Upper lobe of right lung (tissue), 1 donor: ENCODE measurements around the gene MCTP1. TPM values are rescaled to one million over a fixed set of nuclear protein-coding genes. Genes with fewer than 3 reads are reported as not detected.
A peak's percentile ranks its signal among the peaks of the same experiment; 100 is the strongest.

Source experiments
- ATAC-seq: fragments of 200-7000 bp; cut with Tn5 transposase; one replicate; pipeline ENCODE4 v1.9.1; 2020; ENCODE audit warnings: mild to moderate bottlenecking, moderate library complexity
- DNase-seq: peaks from one replicate; pipeline ENCODE4 v3.0.0-alpha.2; 2020
- H3K27ac ChIP-seq: fragments of 200-600 bp; one replicate; pipeline ENCODE4 v1.8.0; 2022
- H3K27me3 ChIP-seq: fragments of 200-600 bp; one replicate; pipeline ENCODE4 v1.8.0; 2022; ENCODE audit warnings: mild to moderate bottlenecking
- H3K36me3 ChIP-seq: fragments of 200-600 bp; one replicate; pipeline ENCODE4 v1.8.0; 2022
- H3K4me1 ChIP-seq: fragments of 200-600 bp; one replicate; pipeline ENCODE4 v1.8.0; 2022
- H3K4me3 ChIP-seq: fragments of 200-600 bp; one replicate; pipeline ENCODE4 v1.8.0; 2022; ENCODE audit warnings: mild to moderate bottlenecking
- H3K9me3 ChIP-seq: fragments of 200-600 bp; one replicate; pipeline ENCODE4 v1.8.0; 2022
- intact Hi-C: fragments of 100-400 bp; cut with DNase I; formaldehyde crosslinking; loops from one replicate; pipeline ENCODE4 v1.11.0; 2022
- total RNA-seq: library from RNA; stranded (reverse); fragmentation: NEBNext Ultra II Directional; extraction: Animal tissue kit (Norgen Biotek cat#: 25700); gene quantifications from one replicate; pipeline ENCODE4 v1.2.1, GENCODE V29; 2021
- TF ChIP-seq, protein P1 (sequence below): fragments of 200-600 bp; IDR thresholded peaks from one replicate; pipeline ENCODE4 v1.8.0; 2022; ENCODE audit warnings: antibody characterized with exemption
- donor health status: DM: no; HTN: yes; CAD: no; lungs with severe emphysema.

The MCTP1 gene
- total RNA-seq, 1 donor from 2014 or later = 40.7 TPM

DNA sequence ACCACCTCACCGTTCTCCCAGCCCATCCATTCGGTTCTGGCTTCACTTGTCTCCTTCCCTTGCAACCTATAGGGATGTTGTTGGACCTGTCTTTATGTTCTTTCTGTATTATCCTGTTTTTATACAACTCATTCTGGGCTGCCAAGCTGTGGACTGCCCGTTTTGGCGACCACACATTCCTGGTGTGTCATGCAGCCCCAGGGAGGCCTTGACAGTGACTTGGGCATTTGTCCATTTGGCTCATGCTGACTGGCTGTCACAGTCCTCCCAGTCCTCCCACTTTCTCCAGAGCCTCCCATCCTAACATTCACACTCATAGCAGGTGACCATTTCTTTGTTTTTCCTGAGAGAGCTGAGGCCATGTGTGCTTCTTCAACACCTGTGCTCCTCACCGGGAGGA, 530.1 kb downstream of the MCTP1 start:
- Histone ChIP-seq H3K4me3 (no peak overlapping the region), H3K27me3 (no peaks in the 10 kb centered on the region), H3K9me3 (no peaks in the 10 kb centered on the region), H3K36me3 (no peaks in the 10 kb centered on the region), H3K4me1 (no peaks in the 10 kb centered on the region), H3K27ac (no peak overlapping the region)
- intact Hi-C loops = no loop called here
- no peak for ATAC-seq
- DNase-seq = no peak
- TF ChIP-seq, protein P1, sequence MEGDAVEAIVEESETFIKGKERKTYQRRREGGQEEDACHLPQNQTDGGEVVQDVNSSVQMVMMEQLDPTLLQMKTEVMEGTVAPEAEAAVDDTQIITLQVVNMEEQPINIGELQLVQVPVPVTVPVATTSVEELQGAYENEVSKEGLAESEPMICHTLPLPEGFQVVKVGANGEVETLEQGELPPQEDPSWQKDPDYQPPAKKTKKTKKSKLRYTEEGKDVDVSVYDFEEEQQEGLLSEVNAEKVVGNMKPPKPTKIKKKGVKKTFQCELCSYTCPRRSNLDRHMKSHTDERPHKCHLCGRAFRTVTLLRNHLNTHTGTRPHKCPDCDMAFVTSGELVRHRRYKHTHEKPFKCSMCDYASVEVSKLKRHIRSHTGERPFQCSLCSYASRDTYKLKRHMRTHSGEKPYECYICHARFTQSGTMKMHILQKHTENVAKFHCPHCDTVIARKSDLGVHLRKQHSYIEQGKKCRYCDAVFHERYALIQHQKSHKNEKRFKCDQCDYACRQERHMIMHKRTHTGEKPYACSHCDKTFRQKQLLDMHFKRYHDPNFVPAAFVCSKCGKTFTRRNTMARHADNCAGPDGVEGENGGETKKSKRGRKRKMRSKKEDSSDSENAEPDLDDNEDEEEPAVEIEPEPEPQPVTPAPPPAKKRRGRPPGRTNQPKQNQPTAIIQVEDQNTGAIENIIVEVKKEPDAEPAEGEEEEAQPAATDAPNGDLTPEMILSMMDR = no peak

DNA sequence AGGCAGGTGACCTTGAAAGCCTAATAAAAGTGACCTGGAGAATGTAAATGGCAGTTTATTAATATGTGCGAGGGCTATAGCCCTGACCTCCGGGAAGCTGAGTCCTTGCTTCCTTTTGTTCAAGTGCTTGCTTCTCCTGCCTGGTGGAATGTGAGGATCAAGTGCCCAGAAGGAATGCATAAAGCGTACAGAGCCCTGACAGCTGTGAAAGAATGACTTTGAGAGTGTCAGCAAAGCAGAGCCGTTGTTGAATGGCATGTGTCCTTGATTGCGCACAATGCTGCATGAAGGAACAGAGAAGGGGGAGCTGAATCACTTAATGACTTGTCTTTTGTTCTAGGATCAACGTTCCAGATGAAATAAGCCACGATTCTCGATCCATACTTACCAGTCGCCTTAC, 533.4 kb downstream of the MCTP1 start:
- TF ChIP-seq, protein P1 = no peak
- ATAC-seq = peak; percentile 89
- H3K9me3 ChIP-seq = no peaks in the 10 kb centered on the region

DNA sequence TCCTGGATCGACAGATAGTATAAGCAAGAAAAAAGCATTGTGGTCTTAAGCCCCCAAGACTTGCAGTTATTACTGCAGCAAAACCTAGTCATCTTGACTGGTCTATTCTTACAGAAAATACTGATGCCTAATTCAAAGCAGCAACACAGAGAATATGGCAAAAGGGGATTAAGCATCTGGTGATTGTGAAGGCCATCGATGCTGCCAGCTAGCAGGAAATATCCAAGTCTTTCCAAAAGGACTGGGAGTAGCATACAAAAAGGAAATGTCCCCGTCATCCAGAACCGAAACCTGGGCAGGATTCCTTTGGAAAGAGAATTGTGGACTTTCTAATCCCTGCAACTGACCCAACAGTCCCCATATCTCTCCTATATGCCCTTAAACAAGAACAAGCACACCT, 534.2 kb downstream of the MCTP1 start:
- H3K36me3 ChIP-seq = no peaks in the 10 kb centered on the region
- H3K27ac ChIP-seq = no peak overlapping the region
- H3K4me1 ChIP-seq = no peaks in the 10 kb centered on the region
- DNase-seq (no peak), ATAC-seq (no peak)
- no peaks in the 10 kb centered on the region for H3K9me3 ChIP-seq
- TF ChIP-seq, protein P1 = no peak
- no peaks in the 10 kb centered on the region for H3K27me3 ChIP-seq
- intact Hi-C loops = no loop called here
- H3K4me3 ChIP-seq = no peak overlapping the region

More for the DNA sequence above, 533.4 kb downstream of the MCTP1 start:
- Histone ChIP-seq H3K4me3 (no peak overlapping the region), H3K27ac (no peak overlapping the region), H3K4me1 (no peaks in the 10 kb centered on the region), H3K36me3 (no peaks in the 10 kb centered on the region), H3K27me3 (no peaks in the 10 kb centered on the region)
- intact Hi-C loops = no loop called here
- no peak for DNase-seq

DNA sequence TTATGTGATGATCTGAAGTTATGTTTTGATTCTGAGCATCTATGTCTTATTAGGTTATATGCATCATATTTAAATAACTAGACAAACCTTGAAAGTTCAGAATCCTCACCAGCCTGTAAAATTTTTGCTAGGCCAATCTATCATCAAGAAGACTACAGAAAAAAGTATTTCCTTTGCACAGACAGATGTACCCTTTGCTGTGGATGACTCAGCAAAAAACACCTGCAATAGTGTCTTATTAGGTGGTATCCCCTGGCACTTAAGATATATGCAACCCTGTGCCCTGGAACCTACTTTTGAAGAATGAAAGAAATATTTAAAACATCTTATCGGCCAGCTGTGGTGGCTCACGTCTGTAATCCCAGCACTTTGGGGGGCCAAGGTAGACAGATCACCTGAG, 535.9 kb downstream of the MCTP1 start:
- Histone ChIP-seq H3K36me3 (no peaks in the 10 kb centered on the region), H3K27me3 (no peaks in the 10 kb centered on the region), H3K4me1 (no peaks in the 10 kb centered on the region), H3K9me3 (no peaks in the 10 kb centered on the region), H3K27ac (no peak overlapping the region), H3K4me3 (no peak overlapping the region)
- intact Hi-C loops = no loop called here
- TF ChIP-seq, protein P1 = no peak
- ATAC-seq (no peak), DNase-seq (no peak)

DNA sequence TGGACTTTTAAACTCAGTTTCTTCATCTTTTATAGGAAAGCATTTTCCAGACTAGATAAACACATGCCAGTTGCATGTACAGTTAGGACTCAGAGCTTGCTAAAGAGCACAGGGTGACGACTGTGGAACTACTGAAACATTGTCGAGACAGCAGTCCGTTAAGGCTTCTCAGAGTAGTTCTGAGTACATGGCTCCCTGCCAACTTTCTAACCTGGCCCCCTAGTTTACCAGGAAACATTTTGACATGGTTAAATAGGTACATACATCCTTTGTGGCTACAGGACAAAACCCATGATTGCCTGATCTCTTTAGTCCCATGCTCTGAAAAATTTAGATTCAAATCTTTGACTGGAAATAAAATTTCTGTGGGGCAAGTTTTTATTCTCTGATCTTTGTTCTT, 536.7 kb downstream of the MCTP1 start:
- Histone ChIP-seq H3K9me3 (no peaks in the 10 kb centered on the region), H3K27ac (no peak overlapping the region), H3K4me3 (no peak overlapping the region), H3K27me3 (no peaks in the 10 kb centered on the region), H3K36me3 (no peaks in the 10 kb centered on the region), H3K4me1 (no peaks in the 10 kb centered on the region)
- intact Hi-C loops = no loop called here
- DNase-seq (no peak), ATAC-seq (no peak)
- TF ChIP-seq, protein P1 = no peak

DNA sequence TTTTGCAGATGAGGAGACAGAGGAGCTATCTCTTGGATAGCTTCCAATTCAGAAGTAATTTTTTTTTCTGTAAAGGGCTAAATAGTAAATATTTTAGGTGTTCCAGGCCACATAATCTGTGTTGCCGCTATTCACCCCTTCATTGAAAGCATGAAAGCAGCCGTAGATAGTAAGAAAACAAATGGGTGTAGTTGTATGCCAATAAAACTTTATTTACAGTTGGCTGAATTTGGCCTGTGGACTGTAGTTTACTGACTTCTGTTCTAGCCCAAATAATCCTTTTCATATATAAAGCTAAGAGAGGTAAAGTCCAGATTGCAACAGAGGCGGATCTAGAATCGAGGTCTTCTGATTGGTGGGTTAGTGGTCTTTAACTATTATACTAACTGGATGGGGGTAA, 537.5 kb downstream of the MCTP1 start:
- no peaks in the 10 kb centered on the region for H3K36me3 ChIP-seq
- H3K4me3 ChIP-seq = no peak overlapping the region
- DNase-seq = no peak
- ATAC-seq = no peak
- no peaks in the 10 kb centered on the region for H3K27me3 ChIP-seq
- no peak overlapping the region for H3K27ac ChIP-seq
- no peaks in the 10 kb centered on the region for H3K9me3 ChIP-seq
- no peaks in the 10 kb centered on the region for H3K4me1 ChIP-seq
- TF ChIP-seq, protein P1 = no peak
- intact Hi-C loops = no loop called here
